Dermis blood vessel endothelial cell (primary cell): ENCODE measurements around the gene FHIP2A. TPM values are rescaled to one million over a fixed set of nuclear protein-coding genes. Genes with fewer than 3 reads are reported as not detected.

Experiments
- DNase-seq: peaks from one replicate; pipeline ENCODE4 v3.0.0; 2010
- total RNA-seq: library from RNA; depleted of rRNA; stranded (reverse); fragments of >200 nt; gene quantifications from 2 replicates; pipeline ENCODE4 v1.2.3, GENCODE V29; 2014

Gene FHIP2A
- total RNA-seq, 1 donor from 2014 or later, result 34.9 TPM

DNA sequence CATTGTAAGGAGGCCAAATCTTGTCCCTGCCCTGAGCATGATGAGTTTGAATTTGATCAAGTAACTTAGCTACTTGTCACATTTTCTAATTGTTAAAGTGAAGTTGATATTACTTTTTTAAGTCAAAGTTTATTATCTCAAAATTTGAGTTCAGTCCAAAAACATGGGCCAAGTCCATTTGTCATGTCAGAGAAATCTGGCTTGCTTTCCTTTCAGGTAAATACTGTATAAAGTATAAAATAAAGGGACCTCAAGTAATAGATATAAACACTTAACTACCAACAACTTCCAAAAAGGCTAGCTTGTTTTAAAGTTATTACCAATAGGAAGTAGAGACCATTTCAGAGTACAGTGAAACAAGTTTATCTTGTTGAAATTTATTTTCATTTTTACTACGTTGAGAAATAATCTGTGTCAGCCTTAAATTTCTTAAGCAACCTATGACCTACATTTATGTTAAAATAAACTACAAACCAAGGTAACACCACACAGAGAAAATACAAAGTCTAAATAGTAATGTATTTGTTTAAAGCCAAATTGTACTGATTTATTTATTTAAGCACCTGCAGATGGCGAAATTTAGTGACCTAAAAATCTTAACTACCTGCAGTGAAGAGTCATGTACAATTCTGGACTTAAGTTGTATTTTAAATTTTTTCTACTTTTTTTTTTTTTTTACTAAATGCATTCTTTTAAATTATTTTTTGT is 36.5 kb downstream of the FHIP2A start:
- DNase-seq, result no peak

DNA sequence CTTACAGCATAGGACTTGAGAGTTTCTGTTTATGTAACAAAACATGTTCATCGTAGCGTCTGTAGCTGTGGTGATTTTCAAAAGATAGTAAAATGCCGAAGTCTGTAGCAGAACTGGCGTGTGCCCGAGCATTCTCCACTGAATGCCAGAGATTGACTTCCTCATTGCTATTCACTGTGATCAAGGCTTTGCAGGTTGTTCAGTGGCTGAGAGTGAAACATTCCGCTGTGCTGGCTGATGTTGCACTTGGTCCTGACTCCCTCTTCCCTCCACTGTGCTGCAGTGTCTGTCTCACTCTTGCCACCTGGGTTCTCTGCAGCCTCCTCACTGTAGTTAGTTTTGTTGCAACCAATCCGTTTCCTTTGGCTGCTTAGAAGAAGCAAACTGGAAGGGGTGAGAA is 37.6 kb downstream of the FHIP2A start:
- DNase-seq, result no peak

DNA sequence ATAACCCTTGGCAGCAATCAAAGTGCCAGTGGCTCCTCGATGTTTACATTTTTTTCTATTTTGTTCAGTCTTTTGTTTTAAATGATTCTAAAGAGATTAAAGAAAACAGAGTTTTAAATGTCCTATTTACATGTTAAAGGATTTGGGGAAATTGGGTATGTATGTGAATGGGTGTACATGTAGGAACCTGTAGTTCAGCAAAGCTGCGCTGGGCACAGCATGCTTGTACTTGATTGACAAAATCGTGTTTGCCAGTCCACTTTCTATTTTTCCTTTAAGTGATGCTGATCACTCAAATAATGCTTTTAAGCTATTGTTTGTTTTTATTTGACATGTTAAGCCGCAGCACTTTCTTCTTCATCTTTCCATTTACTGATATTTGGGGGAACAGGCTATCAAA is 40.9 kb downstream of the FHIP2A start:
- no peak for DNase-seq

DNA sequence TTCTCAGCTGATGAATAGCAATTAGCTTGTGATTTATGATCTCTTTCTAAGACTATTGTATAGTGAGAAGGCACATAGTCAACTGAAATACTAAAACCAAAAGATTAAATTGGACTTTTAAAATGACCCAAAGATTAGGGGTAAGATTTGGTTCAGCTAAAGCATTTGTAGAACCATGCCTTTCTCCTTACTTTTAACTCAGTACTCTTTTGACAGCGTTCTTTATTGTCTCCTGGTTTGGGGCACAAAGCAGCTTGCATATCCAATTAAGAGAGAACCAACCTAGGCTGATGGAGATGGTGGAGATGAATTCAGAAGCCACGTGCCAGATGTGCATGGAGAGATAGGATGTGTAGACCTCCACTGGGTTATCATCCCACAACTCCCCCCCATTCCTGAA is 45.8 kb downstream of the FHIP2A start:
- no peak for DNase-seq

DNA sequence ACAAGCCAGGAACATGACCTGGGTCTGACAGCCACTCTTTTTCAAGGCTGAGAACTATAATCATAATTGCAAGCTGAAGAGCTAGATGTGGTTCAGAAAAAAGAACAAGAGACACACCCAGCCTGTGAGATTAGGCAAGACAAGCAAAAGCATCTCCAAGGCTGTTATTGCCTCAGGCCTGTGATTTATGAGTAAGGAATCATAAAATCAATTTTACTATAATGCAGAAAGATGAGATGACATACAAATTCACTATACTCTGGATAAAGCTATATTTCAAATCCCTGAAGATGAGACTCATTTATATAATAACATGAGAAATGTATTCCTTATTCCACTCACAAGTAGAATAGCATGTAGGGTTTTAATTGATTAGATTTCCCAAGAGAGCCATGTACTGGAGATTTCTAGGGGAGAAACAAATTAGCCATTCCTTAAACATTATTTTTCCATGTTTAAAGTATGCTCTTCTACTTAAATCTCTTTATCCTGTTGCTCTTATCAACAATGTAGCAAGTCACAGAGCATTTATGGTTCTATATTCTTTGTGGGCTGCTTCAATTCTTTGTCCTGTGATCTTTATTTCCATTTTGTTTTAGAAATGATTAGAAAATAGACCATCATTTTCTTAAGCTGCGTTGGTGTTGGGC is 47.4 kb downstream of the FHIP2A start:
- DNase-seq, result no peak

DNA sequence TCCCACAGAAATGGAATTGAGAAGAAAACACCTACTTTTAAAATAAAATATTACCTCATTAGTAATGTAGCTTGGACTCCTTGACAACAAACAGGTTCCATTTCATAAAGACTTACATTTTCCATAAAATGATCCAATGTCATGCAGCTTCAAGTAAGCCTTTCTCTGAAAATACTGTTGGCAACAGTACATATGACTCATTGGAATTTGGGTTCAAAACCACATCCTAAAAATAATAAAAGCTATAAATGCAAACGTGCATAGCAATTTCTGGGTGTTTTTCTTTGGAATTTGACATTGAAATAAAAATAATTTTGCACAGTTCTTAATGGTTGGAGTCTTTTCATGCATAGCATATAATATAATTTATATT is 47.9 kb downstream of the FHIP2A start:
- peak; percentile 86 for DNase-seq

DNA sequence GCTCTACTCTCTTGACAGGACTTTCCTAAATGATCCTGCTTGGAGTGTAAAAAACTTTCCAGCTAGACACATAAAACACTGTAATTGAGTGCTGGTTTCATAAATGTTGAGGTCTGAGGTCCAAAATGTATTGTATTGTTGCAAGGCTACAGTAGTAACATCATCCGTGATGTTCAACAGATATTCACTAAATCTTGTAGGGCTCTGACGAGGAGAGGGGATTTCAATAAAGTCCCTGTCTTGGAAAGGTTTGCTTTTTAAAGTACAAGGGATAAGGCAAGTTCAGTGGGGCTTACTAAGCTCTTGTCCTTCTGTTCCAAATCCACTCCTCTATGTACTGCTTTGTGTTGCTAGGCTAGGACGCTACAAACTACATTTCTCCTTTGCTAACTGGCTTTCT is 48.9 kb downstream of the FHIP2A start:
- no peak for DNase-seq

DNA sequence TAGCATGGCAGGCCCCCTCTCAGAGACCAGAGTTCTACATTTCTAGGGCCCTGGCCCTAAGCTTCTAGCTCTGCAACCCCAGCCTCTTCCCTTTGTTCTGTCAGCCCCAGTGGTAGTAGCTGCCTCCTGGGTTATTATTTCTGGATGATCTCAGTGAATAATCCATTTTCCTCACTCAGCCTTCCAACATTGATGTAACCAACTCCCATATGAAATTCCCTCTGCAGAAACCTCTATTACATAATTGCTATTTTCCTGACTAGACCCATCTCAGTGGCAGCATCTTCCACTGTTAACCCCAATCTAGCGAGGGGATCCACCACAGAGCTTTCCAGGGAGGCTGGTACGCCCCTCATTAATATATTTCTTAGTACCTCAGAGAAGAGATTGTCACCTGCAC is 49.8 kb downstream of the FHIP2A start:
- DNase-seq, result no peak

Other genes with a start within 250 kb of the FHIP2A start
- 141 and 159 TPM in 2 replicates for gene ABLIM1, start 163.5 kb upstream of the FHIP2A start, total RNA-seq
- 28.0 and 28.6 TPM in 2 replicates for gene TRUB1, start 116.4 kb downstream of the FHIP2A start, total RNA-seq